ENCODE results near the gene ZNF823.
"Not testable (repeated sequence)": the region's sequence is repeated elsewhere in the genome, so short reads cannot be mapped to it uniquely, and the experiment has no call there.

The ZNF823 gene

GRCh38 chr19:11680689-11681302 lies 58.0 kb downstream of the ZNF823 start:
- DNase-seq (ENCODE audit: low read depth, low spot score), result no peak

- DNase-seq (ENCODE audit: low read depth, low spot score), result no peak
Measured at GRCh38 chr19:11678504-11678903, 60.2 kb downstream of the ZNF823 start.

GRCh38 chr19:11676661-11677600 lies 61.8 kb downstream of the ZNF823 start:
- not testable (repeated sequence) for DNase-seq (ENCODE audit: low read depth, low spot score)

GRCh38 chr19:11675569-11675968 lies 63.2 kb downstream of the ZNF823 start:
- no peak for DNase-seq (ENCODE audit: low read depth, low spot score)

GRCh38 chr19:11674067-11674492 lies 64.7 kb downstream of the ZNF823 start:
- no peak for DNase-seq (ENCODE audit: low read depth, low spot score)

GRCh38 chr19:11673608-11674041 lies 65.1 kb downstream of the ZNF823 start:
- peak; percentile 36 for DNase-seq (ENCODE audit: low read depth, low spot score)
